ENCODE results near the gene LMAN2L. TPM values are rescaled to one million over a fixed set of nuclear protein-coding genes. Genes with fewer than 3 reads are reported as not detected.
A peak's percentile ranks its signal among the peaks of the same experiment; 100 is the strongest.

The LMAN2L gene
- total RNA-seq, 2 donors from 2014 or later, result 9.1 to 12.8 TPM

DNA sequence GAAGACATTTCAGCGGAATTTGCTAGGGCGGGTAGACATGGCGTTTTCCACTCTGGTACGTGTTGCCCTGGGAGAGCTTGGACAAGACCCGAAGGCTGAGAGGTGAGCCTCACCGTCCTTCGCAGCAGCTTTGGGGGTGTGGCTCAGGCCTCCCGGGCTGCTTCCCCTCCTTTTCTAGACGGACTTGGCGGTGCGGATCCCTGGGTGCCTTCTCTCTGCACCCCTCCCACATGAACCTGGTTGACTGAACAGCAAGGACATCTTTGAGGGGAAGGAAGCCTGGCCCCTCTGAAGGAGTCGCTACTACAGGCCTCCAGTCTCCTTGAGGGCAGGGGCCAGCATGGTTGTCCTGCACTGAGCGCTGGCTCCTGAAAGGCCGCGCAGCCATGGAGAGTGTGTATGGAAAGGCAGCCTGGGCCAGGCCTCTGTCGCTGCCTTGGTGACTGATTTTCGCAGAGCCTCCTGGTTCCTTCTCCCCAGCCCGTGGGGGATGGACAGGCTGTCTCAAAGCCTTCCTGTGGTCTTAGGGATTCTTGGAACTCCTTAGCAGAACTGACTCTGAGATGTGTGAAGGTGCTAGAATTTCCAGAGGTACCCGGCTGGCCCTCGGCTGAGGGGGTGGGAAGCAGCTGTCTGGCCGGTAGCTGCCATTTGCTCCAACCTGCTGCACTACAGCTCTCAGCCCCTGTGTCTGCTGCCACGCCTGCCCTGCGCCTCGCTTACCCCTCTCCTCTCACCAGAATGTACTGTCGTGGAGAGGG is 30.8 kb upstream of the LMAN2L start:
- no peak for ATAC-seq (ENCODE audit: insufficient number of reproducible peaks, low FRiP score, low read depth)
- Histone ChIP-seq H3K27ac (no peak overlapping the region), H3K9me3 (no peaks in the 10 kb centered on the region), H3K27me3 (replicated peaks; ENCODE audit: insufficient read depth) (no peaks in the 10 kb centered on the region), H3K4me3 (no peak overlapping the region), H3K36me3 (no peaks in the 10 kb centered on the region), H3K4me1 (ENCODE audit: control insufficient read depth in 1 of 2, low read depth in 2 of 2) (peaks cover 0 to 8% of the 10 kb centered on the region in 2 donors)
- TF ChIP-seq, protein P1, sequence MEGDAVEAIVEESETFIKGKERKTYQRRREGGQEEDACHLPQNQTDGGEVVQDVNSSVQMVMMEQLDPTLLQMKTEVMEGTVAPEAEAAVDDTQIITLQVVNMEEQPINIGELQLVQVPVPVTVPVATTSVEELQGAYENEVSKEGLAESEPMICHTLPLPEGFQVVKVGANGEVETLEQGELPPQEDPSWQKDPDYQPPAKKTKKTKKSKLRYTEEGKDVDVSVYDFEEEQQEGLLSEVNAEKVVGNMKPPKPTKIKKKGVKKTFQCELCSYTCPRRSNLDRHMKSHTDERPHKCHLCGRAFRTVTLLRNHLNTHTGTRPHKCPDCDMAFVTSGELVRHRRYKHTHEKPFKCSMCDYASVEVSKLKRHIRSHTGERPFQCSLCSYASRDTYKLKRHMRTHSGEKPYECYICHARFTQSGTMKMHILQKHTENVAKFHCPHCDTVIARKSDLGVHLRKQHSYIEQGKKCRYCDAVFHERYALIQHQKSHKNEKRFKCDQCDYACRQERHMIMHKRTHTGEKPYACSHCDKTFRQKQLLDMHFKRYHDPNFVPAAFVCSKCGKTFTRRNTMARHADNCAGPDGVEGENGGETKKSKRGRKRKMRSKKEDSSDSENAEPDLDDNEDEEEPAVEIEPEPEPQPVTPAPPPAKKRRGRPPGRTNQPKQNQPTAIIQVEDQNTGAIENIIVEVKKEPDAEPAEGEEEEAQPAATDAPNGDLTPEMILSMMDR (IDR thresholded peaks at IDR 0.05), result no peak
- DNase-seq (ENCODE audit: low spot score), result no peak

DNA sequence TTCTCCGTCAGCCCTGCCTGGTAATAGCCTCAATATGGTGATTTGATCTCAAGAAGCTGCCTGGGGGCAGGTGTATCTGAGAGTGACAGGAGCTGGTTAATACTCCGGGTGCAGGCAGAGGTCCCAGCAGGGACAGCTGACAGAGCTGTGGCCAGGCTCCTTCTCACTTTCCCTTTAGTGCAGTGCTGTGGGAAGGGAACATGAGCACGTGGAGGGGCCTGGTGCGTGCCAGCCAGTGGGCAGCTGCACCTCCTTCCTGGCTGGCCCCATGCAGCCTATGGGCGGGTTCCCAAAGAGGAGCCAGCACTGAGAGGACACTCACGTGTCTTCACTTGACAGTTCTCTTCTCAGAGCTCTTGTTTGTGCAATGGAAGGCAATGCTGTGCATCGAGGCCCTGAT is 29.9 kb upstream of the LMAN2L start:
- Histone ChIP-seq H3K27me3 (replicated peaks; ENCODE audit: insufficient read depth) (no peaks in the 10 kb centered on the region), H3K4me3 (no peak overlapping the region), H3K9me3 (no peaks in the 10 kb centered on the region), H3K4me1 (ENCODE audit: control insufficient read depth in 1 of 2, low read depth in 2 of 2) (peaks cover 0 to 13% of the 10 kb centered on the region in 2 donors), H3K27ac (no peak overlapping the region), H3K36me3 (no peaks in the 10 kb centered on the region)
- TF ChIP-seq, protein P1 (IDR thresholded peaks at IDR 0.05), result no peak
- DNase-seq (ENCODE audit: low spot score) (no peak), ATAC-seq (ENCODE audit: insufficient number of reproducible peaks, low FRiP score, low read depth) (no peak)

DNA sequence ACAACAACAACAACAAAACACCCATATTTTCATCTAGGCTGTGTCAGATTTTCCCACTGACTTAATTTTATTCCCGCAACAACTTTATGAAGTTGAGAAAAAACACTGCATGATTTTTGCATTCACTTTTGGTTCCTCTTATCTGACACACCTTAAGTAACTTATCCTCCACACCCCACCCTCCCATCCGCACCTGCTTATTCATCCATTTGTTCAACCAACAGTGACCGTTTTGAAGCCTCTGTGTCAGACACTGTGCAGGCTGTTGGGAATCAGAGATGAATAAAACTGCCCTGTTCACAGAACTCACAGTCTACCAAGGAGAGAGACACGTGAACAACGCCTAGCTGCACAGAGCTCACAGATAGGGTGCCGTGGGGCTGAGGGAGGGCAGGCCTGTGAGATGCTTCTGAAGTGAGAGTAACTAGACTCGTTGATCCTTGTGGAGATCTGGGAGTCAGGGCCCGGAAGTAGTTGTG is 28.3 kb upstream of the LMAN2L start:
- H3K4me1 ChIP-seq (ENCODE audit: control insufficient read depth in 1 of 2, low read depth in 2 of 2), result peaks cover 8 to 30% of the 10 kb centered on the region in 2 donors
- ATAC-seq (ENCODE audit: insufficient number of reproducible peaks, low FRiP score, low read depth) (no peak), DNase-seq (ENCODE audit: low spot score) (no peak)
- no peaks in the 10 kb centered on the region for H3K27me3 ChIP-seq (replicated peaks; ENCODE audit: insufficient read depth)
- H3K27ac ChIP-seq, result no peak overlapping the region
- H3K9me3 ChIP-seq, result no peaks in the 10 kb centered on the region
- no peak overlapping the region for H3K4me3 ChIP-seq
- TF ChIP-seq, protein P1 (IDR thresholded peaks at IDR 0.05), result no peak
- no peaks in the 10 kb centered on the region for H3K36me3 ChIP-seq

DNA sequence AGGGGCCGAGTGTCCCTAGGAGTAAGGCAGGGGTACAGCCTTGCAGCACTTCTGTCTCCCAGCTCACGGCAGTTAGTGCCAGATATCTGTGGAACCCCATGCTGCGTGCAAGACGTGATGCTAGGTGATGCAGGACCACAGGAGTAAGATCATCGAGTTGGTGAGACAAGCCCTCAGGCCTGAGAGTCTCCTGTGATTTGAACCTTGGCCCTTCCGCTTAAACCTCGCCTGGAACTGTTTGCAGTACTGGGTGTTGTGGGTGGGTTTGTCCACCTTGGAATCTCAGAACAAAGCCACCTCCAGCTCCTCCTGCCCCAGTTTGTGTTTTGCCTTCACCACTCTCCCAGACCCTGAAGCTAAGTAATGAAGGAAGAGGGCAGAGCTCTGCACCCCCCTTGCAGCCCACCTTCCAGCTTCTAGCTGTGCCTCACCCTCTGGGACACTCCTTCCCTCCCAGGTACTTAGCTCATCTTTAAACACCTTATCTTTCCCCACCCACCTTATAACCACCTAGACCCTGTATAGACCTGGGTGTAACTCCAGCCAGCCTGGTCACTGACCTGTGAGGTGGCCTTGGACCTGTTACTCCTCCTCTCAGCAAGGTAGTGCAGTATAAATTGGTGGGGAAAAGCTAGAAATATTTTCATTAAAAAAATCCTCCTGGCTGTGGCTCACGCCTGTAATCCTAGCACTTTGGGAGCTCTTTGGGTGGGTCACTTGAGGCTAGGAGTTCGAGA is 27.4 kb upstream of the LMAN2L start:
- TF ChIP-seq, protein P1 (IDR thresholded peaks at IDR 0.05), result no peak
- no peaks in the 10 kb centered on the region for H3K36me3 ChIP-seq
- peaks cover 12 to 38% of the 10 kb centered on the region in 2 donors for H3K4me1 ChIP-seq (ENCODE audit: control insufficient read depth in 1 of 2, low read depth in 2 of 2)
- ATAC-seq (ENCODE audit: insufficient number of reproducible peaks, low FRiP score, low read depth) (no peak), DNase-seq (ENCODE audit: low spot score) (no peak)
- H3K4me3 ChIP-seq, result no peak overlapping the region
- H3K9me3 ChIP-seq, result no peaks in the 10 kb centered on the region
- no peak overlapping the region for H3K27ac ChIP-seq
- no peaks in the 10 kb centered on the region for H3K27me3 ChIP-seq (replicated peaks; ENCODE audit: insufficient read depth)

DNA sequence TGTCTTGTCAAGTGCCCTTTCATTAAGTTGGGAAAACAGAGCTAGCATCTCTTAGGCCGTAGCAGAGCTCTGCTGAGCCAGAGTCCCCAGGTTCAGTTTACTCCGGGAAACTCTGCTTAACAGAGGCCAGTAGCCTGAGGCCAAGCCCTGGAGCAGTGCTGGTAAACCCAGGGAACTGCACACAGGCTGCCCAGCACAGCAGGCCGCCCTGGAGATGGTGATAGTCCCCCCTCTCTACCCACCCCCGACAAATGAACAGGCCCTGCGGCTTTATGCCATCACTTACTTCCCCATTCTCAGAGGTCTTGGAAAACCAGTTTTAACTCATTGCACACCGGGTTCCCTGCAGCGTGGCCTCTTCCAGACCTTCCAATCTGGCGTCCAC is 24.4 kb upstream of the LMAN2L start:
- Histone ChIP-seq H3K4me3 (peak overlapping the region; percentile 83), H3K4me1 (ENCODE audit: control insufficient read depth in 1 of 2, low read depth in 2 of 2) (peaks cover 21 to 61% of the 10 kb centered on the region in 2 donors), H3K9me3 (no peaks in the 10 kb centered on the region), H3K27ac (peak overlapping the region in 1 of 2 donors; percentile 27), H3K36me3 (no peaks in the 10 kb centered on the region), H3K27me3 (replicated peaks; ENCODE audit: insufficient read depth) (no peaks in the 10 kb centered on the region)
- TF ChIP-seq, protein P1 (IDR thresholded peaks at IDR 0.05), result no peak
- ATAC-seq (ENCODE audit: insufficient number of reproducible peaks, low FRiP score, low read depth) (peak; percentile 1), DNase-seq (ENCODE audit: low spot score) (no peak)
